GM08714 (cell line): Measurements from ENCODE around the gene DCD.

Experiments
- H3K4me3 ChIP-seq: fragments of 200-500 bp; sonication (Bioruptor generic); 2 replicates; pipeline ENCODE4 v1.5.1; 2014; ENCODE audit warnings: mild to moderate bottlenecking, low read length, inconsistent platforms
- ZNF274 ChIP-seq: IDR thresholded peaks from 2 replicates; pipeline ENCODE4 v1.6.1; 2012; ENCODE audit warnings: mild to moderate bottlenecking, low read depth, low read length

The DCD gene

DNA sequence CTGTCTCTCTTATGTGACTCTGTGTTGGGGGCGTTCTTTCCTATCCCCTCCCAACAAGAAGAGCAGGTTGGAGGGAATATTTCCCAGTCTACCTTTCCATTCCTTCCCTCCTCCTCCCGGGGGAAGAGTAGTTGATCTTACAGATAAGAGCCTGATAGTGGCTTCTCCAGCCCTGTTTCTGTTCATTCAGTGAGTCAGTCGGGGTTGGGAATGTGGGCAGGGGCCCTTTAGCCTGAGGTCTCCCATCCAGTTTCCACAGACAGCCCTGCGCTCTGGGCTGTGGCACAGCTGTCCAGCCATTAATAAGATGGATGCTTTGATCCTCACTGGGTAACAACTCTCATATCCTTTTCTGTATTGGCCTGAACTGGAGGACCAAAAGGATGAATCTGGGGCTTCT is 41.6 kb downstream of the DCD start:
- TF ChIP-seq ZNF274 = no peak
- H3K4me3 ChIP-seq = no peak overlapping the region

DNA sequence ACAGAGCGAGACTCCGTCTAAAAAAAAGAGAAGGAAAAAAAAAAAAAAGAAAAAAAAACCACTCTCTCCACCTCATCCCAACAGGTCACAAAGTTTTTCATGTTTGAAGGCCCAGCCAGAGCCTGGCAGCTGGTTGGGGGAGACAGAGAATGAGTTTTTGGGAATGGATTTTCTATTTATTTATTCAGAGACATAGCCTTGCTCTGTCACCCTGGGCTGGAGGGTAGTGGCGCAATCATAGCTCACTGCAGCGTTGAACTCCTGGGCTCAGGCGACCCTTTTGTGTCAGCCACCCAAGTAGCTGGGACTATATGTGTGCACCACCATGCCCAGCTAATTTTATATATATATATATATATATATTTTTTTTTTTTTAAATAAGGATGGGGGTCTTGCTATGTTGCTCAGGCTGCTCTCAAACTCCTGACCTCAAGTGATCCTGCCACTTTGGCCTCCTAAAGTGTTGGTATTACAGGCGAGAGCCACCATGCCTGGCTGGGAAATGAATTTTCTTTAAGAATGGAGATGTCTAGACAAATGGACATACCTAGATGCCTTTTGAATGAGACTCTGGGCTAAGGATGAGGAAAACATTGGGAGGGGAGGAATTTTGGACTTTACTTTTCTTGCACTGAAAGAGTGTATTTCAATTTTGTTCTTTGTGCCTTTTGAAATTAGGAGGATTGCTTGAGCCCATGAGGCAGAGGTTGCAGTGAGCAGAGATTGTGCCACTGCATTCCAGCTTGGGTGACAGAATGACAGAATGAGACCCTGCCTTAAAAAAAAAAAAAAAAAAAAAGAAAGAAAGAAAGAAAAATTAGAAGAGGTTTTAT is 42.8 kb downstream of the DCD start:
- H3K4me3 ChIP-seq = no peak overlapping the region
- no peak for TF ChIP-seq ZNF274

DNA sequence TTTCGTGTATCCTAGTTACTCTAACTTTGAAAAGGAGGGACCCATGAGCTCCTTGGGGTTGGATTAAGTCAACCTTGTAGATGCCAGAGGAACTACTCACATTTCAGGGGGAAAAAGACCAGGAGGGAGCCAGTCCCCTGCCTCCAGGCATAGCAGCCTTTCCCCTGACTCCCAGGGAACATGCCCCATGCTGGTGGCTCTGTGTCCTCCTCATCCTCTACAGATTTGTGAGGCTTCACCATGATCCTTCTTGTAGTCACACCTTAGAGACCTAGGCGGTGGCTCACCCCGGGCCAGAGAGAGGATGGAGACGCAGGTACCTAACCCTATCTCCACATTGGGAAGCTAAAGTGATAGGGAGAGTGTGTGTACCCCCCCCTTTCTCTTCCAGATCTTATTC is 43.7 kb downstream of the DCD start:
- no peak for TF ChIP-seq ZNF274
- H3K4me3 ChIP-seq = no peak overlapping the region

DNA sequence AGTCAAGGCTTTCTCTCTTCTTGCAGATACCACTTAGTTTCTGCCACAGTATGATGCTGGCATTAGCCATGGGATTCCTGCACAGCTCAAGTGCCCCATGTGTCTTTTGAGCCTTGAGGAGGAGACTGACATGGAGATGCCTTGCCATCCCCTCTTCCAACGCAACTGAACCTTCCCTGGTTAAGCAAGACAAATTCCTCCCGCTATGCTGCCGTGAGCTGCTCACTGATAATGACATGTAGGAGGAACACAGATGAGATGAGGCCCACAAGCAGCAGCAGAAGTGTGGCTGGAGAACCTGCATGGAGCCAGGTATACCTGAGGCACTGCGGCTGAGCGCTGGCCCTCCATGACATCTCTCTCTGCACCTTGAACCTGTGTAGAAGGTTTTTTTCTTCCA is 44.3 kb downstream of the DCD start:
- no peak overlapping the region for H3K4me3 ChIP-seq
- no peak for TF ChIP-seq ZNF274

DNA sequence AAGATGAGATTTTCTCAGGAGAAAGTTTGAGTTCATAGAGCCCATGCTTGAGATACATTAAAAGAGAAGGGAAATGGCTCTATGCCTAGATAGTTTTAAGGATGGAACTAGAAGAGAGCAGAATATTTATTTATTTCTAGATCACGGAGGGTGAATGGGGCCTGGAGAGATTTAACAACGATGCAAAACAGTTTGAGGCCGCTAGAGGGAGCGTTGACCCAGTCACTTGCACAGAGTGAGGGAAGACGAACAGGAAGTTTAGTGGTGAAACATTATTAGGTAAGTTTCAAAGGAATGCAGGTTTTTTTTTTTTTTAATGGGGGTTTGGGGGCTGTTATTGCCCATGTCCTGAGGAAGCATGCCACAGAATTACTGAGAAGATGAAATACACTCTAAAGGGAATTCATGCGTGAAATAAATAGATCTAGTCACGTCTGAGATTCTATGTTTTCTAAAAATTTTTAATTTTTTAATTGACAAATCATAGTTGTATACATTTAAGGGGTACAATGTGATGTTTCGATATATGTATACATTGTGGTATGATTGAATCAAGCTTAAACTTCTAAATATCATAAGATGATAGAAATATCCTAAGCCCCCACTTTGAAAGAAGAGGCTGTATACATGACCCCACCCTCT is 44.9 kb downstream of the DCD start:
- H3K4me3 ChIP-seq = no peak overlapping the region
- no peak for TF ChIP-seq ZNF274

DNA sequence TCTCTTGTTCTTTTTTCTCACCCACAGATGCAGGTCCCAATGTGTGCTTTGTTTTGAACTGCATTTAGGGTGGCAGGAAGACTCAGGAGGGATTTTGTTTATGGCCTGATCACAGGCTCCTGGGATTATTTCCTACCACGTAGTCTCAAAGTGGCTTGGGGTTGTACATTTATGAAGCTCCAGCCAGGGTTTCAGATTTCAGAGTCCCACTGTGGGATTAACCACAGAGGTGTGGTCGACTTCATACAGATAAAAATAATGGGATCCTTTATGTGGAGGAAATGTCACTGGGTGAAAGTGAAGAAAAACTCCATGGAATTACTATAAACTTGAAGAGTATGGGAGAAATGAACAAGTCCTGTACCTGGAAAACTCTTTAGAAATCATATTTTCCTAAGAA is 45.5 kb downstream of the DCD start:
- no peak for TF ChIP-seq ZNF274

DNA sequence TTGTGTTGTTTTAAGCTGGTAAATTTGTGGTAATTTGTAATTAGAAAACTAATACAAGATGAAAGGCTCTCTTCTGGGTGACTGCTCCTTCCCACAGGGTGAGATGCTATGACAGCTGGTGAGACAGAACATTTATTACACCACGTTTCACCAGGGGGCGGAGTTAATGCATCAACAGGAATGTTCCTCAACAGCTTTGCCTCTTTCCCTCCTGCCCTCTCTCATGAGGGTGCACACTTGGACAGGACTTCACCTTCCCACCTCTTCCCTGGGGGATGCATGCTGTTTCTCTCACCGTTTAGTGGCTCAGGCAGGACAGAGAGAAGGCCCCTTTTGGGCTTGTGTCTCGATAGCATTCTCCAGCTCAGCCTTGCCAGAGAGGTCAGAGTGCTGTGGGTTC is 46.3 kb downstream of the DCD start:
- no peak overlapping the region for H3K4me3 ChIP-seq
- no peak for TF ChIP-seq ZNF274

More for the DNA sequence above, 45.5 kb downstream of the DCD start:
- no peak overlapping the region for H3K4me3 ChIP-seq

DNA sequence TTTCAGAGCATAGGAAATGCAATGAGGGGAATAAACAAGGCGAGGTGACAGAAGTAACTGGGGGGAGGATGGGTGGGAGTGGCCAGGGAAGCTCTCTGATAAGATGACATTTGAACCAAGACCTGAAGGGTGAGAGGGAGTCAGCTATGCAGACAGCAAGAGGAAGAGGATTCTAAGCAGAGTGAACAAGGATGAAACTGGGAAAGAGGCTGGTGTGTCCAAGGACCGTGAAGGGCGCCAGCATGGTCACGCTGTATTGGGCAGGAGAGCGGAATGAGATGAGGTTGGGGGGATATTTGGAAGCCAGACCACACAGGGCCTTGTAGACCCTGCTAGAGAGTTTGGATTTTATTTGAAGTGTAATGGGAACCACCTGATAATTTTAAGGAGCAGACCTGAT is 49.2 kb downstream of the DCD start:
- no peak for TF ChIP-seq ZNF274
- H3K4me3 ChIP-seq = no peak overlapping the region

DNA sequence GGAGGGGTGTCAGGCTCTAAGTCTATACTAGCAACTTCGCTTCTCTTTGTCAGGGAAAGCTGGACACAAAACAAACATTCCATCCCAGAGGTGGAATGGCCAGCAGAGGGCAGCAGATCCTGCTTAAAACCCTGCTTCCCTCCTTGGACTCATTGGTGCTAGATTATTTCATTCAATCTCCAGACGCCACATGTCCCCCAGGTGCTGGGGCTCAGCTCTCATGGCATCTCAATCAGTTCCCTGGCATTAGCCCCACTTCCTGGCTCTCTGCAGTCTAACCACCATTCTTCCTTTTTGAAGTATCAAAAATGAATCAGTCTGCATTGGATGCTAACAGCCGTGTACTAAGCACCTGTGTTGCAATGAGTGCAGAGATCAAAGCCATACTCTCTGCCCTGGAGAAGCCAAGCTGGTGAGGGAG is 51.6 kb downstream of the DCD start:
- TF ChIP-seq ZNF274 = no peak

DNA sequence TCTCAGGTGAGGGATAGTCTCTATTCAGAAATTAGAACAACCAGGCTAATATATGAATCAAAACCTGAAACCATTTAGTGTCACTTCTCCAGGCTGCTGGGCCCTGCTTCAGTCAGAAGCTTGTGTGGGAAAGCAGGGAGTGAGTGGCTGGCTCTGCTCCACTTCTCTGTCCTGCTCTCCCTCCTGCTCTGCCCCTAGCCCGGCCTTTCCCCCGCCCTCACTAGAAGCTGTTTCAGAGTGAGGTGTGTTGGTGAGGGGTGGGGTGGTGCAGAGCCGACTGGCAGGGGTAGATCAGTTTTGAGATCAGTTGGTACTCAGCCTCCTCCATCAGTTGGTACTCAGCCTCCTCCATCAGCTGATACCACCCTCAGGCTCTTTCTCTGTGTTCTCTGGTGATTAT is 52.7 kb downstream of the DCD start:
- H3K4me3 ChIP-seq = no peak overlapping the region
- no peak for TF ChIP-seq ZNF274

More for the DNA sequence above, 51.6 kb downstream of the DCD start:
- no peak overlapping the region for H3K4me3 ChIP-seq
